MCF 10A (cell line): ENCODE measurements around the gene C19orf12. TPM values are rescaled to one million over a fixed set of nuclear protein-coding genes. Genes with fewer than 3 reads are reported as not detected.

ENCODE experiments used
- BruUV-seq: library from RNA; stranded (reverse); fragments of 400-500 nt; replicated peaks from 2 replicates; lab custom pipeline; 2021; lab: Mats Ljungman, UMichigan
- CTCF ChIA-PET: fragments of 300-600 bp; sonication (Branson Sonifier 250); formaldehyde crosslinking; extraction: SDS; loops from one replicate; lab custom pipeline; 2021; ENCODE audit warnings: antibody characterized with exemption, inconsistent platforms; lab: Yijun Ruan, JAX
- POLR2A ChIA-PET: fragments of 300-600, 350-650 bp; sonication (Branson Sonifier 250); formaldehyde crosslinking; extraction: SDS; loops from one replicate; lab custom pipeline; 2020; ENCODE audit warnings: antibody characterized with exemption, inconsistent platforms; lab: Yijun Ruan, JAX
- DNase-seq: peaks from one replicate; pipeline ENCODE4 v3.0.0-alpha.2; 2018; ENCODE audit not compliant: unreplicated experiment
- H3K27ac Mint-ChIP-seq: one replicate; pipeline ENCODE4 v1.8.0; 2022; ENCODE audit warnings: mild to moderate bottlenecking, low read depth, mixed read lengths; ENCODE audit not compliant: unreplicated experiment
- H3K27me3 Mint-ChIP-seq: one replicate; pipeline ENCODE4 v1.8.0; 2022; ENCODE audit warnings: mixed read lengths; ENCODE audit not compliant: insufficient read depth, unreplicated experiment
- H3K36me3 Mint-ChIP-seq: one replicate; pipeline ENCODE4 v1.8.0; 2022; ENCODE audit warnings: mild to moderate bottlenecking, moderate library complexity, mixed read lengths; ENCODE audit not compliant: insufficient read depth, unreplicated experiment
- H3K4me1 Mint-ChIP-seq: one replicate; pipeline ENCODE4 v1.8.0; 2022; ENCODE audit warnings: mixed read lengths; ENCODE audit not compliant: insufficient read depth, unreplicated experiment
- H3K4me3 Mint-ChIP-seq: one replicate; pipeline ENCODE4 v1.8.0; 2022; ENCODE audit warnings: mild to moderate bottlenecking, moderate library complexity, mixed read lengths; ENCODE audit not compliant: unreplicated experiment
- H3K9me3 Mint-ChIP-seq: one replicate; pipeline ENCODE4 v1.8.0; 2022; ENCODE audit warnings: mixed read lengths; ENCODE audit not compliant: unreplicated experiment
- CTCF ChIP-seq: fragments of 200-600 bp; IDR thresholded peaks from one replicate; pipeline ENCODE4 v1.8.0; 2022; ENCODE audit warnings: antibody characterized with exemption, mild to moderate bottlenecking; ENCODE audit not compliant: unreplicated experiment
- intact Hi-C: fragments of 100-400 bp; cut with micrococcal nuclease; formaldehyde crosslinking; loops from 2 replicates; pipeline ENCODE4 v1.14.1; 2022
- total RNA-seq: library from RNA; stranded (reverse); gene quantifications from 2 replicates; pipeline ENCODE4 v1.2.3, GENCODE V29; 2022

Gene C19orf12
- total RNA-seq, 1 experiment from 2014 or later: 21.6 TPM

- peaks cover 43% of the 10 kb centered on the region for H3K36me3 Mint-ChIP-seq
- H3K4me1 Mint-ChIP-seq: peaks cover 2% of the 10 kb centered on the region
- H3K4me3 Mint-ChIP-seq: no peak overlapping the region
- no peaks in the 10 kb centered on the region for H3K9me3 Mint-ChIP-seq
- no TSS peak for BruUV-seq
- H3K27ac Mint-ChIP-seq: no peak overlapping the region
- no peak for DNase-seq
- H3K27me3 Mint-ChIP-seq: no peaks in the 10 kb centered on the region
- ChIA-PET CTCF (interaction anchor here (0.9 to 12.1 kb wide), 2 partner anchors 98 to 100 kb away, joined by 5 to 398 read pairs; partner anchors contain the start of gene POP4), POLR2A (no interaction called here)
- intact Hi-C loops: no loop called here
- TF ChIP-seq CTCF: no peak
Measured at GRCh38 chr19:29708554-29709439, 6.3 kb downstream of the C19orf12 start.

GRCh38 chr19:29706635-29707034 lies 8.4 kb downstream of the C19orf12 start:
- no peak for DNase-seq
- no peaks in the 10 kb centered on the region for H3K27me3 Mint-ChIP-seq
- no peaks in the 10 kb centered on the region for H3K4me1 Mint-ChIP-seq
- no TSS peak for BruUV-seq
- no peaks in the 10 kb centered on the region for H3K9me3 Mint-ChIP-seq
- peaks cover 57% of the 10 kb centered on the region for H3K36me3 Mint-ChIP-seq
- intact Hi-C loops: no loop called here
- H3K27ac Mint-ChIP-seq: no peak overlapping the region
- ChIA-PET POLR2A (interaction anchor here (0.9 kb wide), 1 partner anchor 9 kb away, joined by 4 read pairs; no protein-coding TSS in a partner anchor), CTCF (interaction anchor here (0.6 to 2.7 kb wide), 4 partner anchors 10 to 1507 kb away, joined by 3 to 17 read pairs (median 4); no protein-coding TSS in a partner anchor)
- H3K4me3 Mint-ChIP-seq: no peak overlapping the region
- TF ChIP-seq CTCF: no peak

GRCh38 chr19:29705706-29706105 lies 9.4 kb downstream of the C19orf12 start:
- no peaks in the 10 kb centered on the region for H3K27me3 Mint-ChIP-seq
- no peak for TF ChIP-seq CTCF
- H3K36me3 Mint-ChIP-seq: peaks cover 54% of the 10 kb centered on the region
- DNase-seq: no peak
- no peaks in the 10 kb centered on the region for H3K9me3 Mint-ChIP-seq
- H3K27ac Mint-ChIP-seq: no peak overlapping the region
- no peak overlapping the region for H3K4me3 Mint-ChIP-seq
- POLR2A ChIA-PET: no interaction called here
- no TSS peak for BruUV-seq
- intact Hi-C loops: no loop called here
- H3K4me1 Mint-ChIP-seq: no peaks in the 10 kb centered on the region
- CTCF ChIA-PET: interaction anchor here (2.7 kb wide), 1 partner anchor 11 kb away, joined by 17 read pairs; no protein-coding TSS in a partner anchor
